Stimulated activated CD8-positive, alpha-beta memory T cell treated with anti-CD3 and anti-CD28 coated beads, Interleukin-7, amount 100 ng/mL, for 4 hours (primary cell): Measurements from ENCODE around the gene TMEM217.
"Not testable (repeated sequence)": the region's sequence is repeated elsewhere in the genome, so short reads cannot be mapped to it uniquely, and the experiment has no call there.

ENCODE experiments used
- DNase-seq, 2 donors: peaks; one replicate each; pipeline ENCODE4 v3.0.0-alpha.2; 2020; ENCODE audit warnings: low read depth in 2 of 2

Gene TMEM217

DNA sequence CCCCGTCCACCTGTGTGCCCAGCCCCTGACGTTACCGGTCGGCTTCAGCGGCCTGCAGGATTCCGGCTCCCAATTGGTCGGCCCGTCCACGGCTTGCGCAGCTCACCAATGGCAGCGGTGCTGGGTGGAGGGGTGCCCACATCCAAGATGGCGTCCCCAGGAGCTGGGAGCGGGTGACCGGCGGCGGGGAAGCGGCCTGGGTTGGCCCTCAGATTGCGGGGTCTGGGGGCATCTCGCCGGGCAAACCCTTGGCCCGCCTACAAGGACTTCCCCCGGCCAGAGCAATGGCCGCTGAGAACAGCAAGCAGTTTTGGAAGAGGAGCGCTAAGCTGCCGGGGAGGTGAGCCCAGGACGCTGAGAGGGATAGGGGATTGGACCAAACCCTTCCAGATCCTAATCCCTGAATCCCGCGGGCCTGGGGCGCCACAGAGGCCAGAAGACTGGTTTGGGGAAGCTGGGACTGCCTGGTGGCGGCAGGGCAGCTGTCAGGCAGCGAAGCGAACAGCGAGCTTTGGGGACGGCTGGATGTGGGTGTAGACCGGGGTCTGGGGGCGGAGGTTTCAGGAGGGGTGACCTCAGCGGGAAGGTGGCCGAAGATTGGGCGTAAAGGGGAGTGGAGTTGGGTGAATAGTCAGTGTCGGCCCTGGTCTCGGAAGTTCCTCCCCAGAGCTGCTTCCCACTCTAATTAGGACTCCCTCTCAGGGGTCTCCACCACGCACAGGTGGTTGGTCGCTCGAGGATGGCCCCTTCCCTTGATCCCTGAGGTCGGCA lies at the start of gene TMEM217, which contains the start of gene TBC1D22B:
TSS of gene TMEM217 (minus strand) at position 511 of the 771 bp plus-strand sequence. CDS start 39,114 bp downstream, outside the sequence.
TSS of gene TBC1D22B (plus strand) at position 139 of the 771 bp plus-strand sequence. CDS start at position 285, 146 bp downstream.
- peak; percentile 92 to 93 for DNase-seq

DNA sequence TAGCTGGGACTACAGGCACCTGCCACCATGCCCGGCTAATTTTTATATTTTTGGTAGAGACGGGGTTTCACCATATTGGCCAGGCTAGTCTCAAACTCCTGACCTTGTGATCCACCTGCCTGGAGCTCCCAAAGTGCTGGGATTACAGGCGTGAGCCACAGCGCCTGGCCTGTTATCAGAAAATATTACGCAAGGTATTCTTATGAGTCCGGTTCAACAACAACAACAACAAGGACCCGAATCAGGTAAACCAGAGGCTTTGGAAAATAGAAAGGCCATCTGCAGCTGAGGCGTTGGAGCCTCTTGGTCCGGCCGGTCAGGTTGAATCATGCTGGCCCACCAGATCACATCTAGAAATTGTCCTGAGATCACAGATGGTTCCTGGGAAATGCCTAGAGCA lies 49.5 kb upstream of the TMEM217 start:
- DNase-seq, result not testable (repeated sequence)

DNA sequence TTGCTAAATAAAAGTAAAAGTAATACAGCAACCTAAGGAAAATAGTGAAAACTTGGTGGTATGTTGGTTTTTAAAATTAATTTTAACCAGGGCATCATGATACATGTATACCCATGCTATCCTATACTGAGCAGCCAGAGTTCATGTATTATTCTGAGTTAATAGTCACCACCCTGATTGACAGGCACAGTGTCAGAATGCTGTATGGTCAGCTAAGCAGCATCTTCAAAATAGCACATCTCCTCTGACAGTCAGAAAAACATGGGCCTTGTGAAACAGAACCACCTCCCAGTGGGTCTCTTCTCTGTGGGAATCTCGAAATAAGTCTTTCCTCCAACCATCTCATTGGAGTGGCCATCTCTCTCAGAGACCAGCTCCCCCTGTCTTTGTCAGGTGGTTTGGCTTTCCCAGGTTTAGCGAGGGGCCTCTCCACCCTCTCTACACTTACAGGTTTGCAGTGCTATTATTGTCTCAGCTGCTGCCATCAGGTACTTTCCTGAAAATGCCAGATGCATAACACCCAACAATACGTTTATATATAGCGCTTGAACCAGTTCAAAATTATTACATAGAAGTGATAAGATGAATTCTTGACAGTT lies 48.8 kb upstream of the TMEM217 start:
- no peak for DNase-seq

DNA sequence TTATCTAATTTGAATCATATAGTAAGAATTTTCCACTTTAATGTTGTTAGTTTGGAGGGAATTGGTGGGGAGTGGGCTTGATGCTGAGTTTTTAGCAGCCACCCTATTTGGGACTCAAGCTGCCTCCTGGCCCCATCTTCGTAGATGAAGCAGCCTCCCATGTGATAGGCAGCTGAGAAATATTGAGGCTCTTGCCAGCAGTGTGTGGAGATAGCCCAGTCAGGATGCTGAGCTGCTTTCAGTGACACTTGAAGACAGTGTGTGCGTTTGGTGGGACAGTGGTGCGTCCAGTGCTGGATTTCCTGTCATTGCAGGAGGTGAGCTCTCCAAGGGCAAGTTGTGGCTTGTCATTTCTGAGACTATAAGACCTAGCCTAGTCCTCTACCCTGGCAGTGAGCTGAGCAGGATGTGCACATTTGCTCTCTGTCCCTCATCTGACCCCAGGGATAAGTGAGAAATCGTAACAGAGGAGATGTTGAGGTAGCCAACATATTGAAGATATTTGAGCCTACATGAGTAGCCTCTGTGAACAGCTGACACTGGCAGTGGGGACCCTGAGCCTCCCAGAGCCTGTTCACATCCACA lies 48.0 kb upstream of the TMEM217 start:
- no peak for DNase-seq

DNA sequence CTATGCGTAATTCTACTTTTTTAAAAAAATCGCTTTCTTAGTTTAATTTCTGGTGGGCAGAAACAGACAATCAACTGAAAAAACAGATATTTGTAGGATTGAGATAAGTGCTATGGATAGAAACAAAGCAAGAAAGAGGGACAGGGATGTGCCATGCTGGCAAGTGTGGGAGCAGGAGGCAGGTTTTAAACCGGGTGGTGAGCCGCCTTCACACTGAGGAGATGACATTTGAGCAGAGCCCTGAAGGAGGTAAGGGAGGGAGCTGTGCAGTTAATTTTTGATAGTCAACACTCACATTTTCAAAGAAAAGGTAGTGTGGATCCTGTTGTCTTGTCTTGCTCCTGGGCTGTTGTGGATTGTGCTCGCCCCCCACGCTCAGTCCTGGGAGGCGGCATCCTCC lies 46.8 kb upstream of the TMEM217 start:
- no peak for DNase-seq

DNA sequence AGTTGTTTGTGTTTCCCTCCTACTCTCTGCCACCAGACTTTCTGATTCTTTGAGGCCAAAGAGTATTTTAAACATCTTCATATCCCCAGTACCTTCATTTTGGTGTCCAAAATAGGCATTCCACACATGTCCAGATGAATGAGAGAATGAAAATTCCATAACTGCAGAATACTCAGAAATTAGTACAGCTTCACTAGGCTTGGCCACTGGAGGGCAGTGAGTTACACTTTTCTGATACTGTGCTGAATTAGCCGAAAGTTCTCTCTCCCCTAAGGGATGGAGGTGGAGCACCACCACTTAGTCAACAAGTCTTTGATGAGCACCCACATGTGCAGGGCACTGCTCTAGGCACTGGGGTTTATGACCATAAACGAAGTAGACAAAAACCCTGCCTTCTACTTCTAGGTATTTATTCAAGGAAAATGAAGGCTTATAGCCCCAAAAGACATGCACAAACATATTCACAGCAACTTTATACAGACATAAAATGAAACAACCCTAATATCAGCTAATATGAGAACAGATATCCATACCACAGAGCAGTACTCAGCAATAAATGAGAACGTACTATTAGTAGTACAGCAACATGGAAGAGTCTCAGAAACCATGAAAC lies 46.1 kb upstream of the TMEM217 start:
- DNase-seq, result no peak

DNA sequence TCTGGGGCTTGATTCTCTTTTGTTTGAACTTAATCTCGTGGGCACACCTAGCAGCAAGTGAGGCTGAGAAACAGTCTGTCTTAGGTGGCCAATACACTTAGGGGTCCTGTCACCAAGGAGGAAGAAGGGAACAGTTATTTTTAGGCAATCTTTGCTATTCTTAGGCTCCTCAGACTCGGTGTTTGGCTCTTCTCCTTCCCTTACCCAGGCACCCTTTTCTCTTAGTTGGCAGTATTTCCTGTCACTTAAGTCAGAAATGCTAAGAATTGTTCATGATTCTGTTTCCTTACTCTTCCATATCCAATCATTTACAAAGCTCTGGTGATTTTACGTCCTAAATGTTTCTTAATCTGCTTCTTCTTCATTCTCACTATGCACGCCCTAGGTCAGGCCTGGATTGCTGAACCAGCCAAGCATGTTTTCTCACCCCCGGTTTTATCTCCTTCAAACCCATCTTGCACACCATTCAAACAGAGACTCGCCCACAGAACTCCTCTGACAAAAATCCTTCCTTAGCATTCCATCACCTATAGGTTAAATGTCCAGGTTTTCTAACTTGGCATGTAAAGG lies 45.2 kb upstream of the TMEM217 start:
- DNase-seq, result no peak

DNA sequence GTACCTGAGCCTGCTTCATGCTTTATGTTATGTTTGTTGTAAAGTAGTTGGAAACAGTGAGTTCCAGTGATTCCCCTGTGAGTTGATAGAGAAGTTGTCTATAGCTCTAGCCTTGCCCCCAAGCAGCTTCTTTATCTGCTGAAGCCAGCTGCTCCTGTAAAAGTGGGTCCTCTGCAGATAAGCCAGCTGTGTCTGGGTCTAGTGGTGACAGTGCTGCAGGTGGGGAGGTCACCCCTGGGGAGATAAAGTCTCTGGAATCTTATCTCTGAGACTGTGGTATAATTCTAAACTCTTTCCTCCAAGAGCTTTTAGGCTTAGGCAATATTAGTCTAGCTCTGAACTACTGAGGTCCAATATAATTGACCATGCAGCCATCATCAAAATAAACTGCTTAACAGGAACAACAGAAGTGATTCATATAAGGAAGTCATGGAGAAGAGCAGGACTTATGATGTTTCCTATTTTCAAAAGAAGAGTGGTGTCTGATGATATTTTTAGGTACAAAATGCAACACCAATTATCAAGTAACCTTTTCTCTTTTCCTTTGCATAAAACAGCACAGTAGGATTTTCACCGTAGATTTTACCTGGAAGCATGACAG lies 44.2 kb upstream of the TMEM217 start:
- DNase-seq, result no peak

DNA sequence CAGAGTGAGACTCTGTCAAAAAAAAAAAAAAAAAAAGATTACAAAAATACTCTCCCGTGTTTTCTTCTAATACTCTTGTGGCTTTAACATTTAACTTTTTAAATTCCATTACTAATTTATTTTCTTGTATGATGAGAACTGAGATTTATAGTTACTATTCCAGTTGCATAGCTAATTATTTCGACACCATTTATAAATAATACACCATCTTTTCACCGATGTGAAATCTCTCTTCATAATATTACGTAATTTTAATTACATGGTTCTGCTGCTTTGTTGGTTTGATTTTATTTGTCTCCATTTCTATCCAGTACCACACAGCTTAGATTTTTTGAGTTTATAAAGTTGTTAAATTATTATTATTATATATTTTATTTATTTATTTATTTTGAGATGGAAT lies 42.0 kb upstream of the TMEM217 start:
- no peak for DNase-seq

DNA sequence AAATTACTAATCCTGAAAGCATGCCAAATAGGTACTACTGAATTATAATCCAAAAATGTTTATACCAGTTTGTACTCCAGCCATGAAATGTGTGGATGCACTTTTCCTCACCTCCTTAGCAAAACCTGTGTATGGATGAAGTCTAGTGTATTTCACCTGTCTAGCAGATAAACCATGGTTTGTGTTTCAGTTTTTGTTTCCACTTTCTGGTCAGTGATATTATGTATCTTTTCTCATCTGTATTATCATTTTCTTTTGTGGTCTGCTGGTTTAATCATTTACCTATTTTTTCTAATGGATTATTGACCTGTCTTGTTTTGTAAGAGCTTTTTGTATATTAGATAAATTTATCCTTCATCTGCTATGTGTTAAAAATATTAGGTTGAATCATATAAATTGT lies 41.0 kb upstream of the TMEM217 start:
- DNase-seq, result no peak

DNA sequence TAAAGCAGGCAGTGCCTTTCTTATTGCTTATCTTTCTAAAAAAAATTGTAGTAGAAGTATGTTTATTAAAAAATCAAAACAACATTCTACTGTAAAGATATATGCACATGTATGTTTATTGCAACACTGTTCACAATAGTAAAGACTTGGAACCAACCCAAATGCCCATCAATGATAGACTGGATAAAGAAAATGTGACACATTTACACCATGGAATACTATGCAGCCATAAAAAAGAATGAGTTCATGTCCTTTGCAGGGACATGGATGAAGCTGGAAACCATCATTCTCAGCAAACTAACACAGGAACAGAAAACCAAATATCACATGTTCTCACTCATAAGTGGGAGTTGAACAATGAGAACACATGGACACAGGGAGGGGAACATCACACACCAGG lies 39.7 kb upstream of the TMEM217 start:
- not testable (repeated sequence) for DNase-seq

DNA sequence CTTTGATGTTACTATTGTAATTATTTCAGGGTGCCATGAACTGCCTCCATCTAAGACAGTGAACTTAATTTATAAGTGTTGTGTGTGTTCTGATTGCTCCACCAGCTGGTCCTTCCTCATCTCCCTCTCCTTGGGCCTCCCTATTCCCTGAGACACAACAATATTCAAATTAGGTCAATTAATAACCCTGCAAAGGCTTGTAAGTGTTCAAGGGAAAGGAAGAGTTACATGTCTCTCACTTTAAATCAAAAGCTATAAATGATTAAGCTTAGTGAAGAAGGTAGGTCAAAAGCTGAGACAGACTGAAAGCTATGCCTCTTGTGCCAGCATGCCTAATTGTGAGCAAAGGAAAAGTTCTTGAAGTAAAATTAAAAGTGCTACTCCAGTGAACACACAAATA lies 35.5 kb upstream of the TMEM217 start:
- no peak for DNase-seq

DNA sequence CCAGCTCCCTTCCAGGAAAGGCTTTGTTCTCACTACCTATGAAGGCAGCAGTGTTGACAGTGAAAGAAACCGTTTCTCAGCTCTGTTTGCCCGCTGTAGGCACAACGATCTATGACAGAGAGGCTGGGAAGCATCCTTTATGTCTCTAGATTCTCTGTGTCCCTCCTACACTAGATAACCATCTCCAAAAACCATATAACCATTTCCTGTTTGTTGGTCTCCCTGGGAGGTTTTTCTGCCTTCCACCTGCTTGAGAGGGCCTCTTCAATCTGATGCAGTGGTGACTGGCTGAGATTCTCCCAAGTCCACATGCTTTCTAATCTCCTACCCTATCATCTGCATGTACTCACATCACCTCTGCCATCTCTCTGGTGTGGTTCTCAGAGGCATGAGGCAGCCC lies 32.0 kb upstream of the TMEM217 start:
- no peak for DNase-seq

DNA sequence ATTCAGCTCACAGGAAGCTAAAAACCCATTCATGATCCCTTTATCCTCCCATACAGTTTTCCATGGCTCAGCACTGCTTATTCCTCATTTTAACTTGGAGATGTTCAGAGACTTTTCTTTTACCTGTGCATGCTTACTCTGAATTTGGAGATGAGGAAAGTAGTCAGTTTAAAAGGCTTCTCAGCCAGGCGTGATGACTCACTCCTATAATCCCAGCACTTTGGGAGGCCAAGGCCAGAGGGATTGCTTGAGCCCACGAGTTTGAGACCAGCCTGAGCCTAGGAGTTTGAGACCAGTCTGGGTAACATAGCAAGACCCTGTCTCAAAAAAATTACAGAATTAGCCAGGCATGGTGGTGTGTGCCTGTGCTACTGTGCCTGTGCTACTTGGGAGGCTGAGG lies 30.3 kb upstream of the TMEM217 start:
- no peak for DNase-seq

DNA sequence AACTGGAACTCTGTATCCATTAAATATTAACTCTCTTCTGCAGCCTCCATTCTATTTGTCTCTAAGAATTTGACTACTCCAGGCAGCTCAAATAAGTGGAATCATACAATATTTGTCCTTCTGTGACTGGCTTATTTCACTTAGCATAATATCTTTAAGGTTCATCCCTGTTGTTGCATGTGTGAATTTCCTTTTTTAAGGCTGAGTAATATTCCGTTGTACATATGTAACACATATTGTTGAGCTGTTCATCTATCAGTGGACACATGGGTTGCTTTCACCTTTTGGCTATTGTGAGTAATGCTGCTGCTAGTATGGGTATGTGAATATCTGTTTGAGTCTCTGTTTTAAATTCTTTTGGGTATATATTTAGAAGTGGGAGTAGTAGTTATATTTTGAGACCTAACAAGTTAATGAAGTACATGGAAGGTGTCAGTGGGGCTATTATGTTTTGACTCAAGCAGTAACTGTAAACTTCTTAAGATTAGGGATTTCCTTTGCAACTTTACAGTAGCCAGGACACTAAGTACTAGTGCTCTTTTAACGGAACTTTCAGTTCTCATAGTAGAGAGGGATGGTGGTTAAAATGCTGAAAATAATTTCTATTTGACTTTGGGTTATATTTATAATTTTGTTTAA lies 29.7 kb upstream of the TMEM217 start:
- no peak for DNase-seq

DNA sequence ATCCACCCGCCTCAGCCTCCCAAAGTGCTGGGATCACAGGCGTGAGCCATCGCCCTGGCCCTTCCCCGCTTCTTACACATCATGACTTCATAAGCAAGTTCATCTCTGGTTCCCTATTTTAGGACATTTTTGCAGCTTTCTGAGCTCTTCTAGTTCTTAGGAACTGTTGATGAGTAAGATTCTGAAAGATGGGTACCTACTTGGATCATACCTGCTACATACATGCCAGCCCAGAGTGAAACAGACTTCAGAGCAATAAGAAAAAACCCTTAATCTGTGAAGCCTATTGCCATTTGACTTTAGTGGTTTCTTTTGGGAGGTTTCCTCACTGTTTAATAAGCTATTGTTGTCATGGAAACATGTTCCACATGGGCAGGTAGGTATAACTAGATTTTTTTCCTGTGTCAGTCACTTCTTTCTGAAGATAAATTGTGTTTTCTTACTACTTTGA lies 27.9 kb upstream of the TMEM217 start:
- DNase-seq, result no peak

DNA sequence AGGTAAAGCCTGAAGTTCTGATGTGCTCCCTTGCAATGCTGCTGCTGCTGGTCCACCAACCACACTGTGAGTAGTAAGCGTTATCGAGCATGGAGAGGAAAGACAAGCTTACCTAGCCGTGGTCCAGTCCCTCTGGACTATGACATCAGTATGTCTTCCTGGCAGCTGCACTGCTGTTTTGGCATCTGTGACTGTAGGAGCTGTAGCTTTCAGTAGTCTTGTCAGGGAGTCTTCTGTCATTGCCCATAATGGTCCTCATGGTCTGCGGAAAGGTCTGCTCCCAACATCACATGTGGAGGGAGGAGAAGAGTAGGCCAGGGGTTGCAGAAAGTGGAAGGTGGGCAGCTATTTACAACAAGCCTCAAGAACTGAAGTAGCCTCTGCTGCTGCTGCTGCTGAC lies 26.8 kb upstream of the TMEM217 start:
- no peak for DNase-seq

DNA sequence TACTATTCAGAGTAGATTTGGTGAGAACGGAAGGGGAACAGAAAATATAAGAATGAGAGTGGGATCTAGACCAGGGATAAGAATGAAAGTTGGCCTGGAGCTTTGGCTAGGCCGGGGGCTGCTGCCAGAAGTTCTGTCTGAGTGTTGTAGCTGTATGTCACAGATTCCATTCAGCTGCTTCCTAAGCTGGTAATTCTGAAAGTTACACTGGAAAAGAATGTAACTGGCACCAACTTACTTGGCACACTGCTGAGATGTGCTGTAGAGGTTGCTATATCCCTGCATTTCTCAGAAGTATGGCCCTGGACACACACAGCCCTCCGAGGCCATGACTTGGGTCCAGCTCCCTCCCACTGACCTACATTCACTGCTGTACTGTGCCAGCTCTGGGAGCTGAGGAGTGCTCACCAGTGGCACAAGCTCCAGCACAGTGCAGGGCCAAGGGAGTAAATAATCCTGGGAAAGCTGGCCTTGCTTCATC lies 25.8 kb upstream of the TMEM217 start:
- no peak for DNase-seq

DNA sequence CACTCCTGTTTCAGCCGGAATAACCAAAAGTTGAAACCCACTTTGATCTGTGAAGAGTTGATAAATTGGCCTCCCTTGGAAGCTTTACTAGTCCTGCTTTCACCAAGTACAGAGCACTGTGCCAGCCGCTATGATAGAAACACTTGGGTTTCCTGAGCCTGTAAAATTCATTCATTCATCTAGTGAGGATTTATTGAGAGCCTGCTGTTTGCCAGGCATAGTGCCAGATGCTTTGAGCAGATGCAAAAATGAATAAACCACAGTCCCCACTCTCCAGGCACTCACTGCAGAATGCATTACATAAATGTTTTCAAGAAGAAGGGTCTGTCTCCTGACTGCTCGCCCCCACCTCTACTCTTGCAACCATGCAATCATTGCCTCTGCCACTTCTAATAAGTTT lies 25.3 kb upstream of the TMEM217 start:
- DNase-seq, result no peak

DNA sequence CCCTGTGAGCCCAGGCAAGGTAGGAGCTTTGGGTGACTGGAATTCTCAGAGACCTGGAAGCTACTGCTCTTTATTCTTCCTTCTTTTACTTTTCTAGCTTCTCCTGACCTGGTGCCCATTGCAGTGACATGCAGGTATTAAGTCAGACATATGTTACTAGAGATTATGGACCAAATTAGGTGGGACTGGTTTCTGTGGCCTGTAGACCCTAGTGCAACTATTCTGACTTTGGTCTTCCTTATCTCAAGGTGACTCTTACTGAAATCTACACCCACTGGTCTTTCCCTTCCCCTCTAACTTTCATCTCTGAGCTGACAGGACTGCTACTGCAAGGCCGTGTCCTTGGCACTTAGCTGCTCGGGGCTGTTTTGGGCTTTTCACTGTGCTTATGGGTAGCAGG lies 24.4 kb upstream of the TMEM217 start:
- no peak for DNase-seq
